GM19035 (cell line): ENCODE results near the gene TFIP11.
"Not testable (repeated sequence)": the region's sequence is repeated elsewhere in the genome, so short reads cannot be mapped to it uniquely, and the experiment has no call there.

Experiments used
- ATAC-seq: cut with Tn5 transposase; IDR thresholded peaks from one replicate; pipeline ENCODE4 v1.9.1; 2021; ENCODE audit not compliant: unreplicated experiment

The TFIP11 gene

DNA sequence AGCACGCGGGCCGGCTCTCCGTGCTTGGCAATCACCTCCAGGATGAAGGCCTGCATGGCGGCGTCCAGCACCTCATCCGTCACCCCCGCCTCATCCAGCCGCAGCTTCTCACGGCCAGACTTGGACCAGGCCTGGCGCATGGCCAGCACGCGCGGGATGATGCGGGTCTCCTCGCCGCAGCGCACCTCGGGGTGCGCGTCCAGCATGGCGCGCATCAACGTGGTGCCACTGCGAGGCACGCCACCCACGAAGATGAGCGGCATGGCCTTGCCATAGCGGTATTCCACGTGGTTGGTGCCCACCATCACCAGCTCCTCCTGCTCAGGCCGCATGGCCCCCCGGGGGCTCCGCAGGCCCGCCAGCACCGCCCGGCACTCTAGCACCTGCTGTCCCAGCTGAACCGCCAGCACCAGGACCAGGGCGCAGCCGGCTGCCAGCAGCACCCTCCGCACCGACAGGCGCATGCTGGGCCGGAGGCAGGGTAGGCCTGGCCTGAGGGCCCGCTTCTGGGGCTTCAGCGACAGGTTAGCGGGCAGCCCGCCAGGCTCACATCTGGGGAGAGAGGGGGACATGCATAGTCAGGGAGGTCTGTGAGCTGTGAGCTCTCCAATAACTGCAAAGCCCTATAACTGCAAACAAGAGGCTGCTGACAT lies 29.0 kb upstream of the TFIP11 start:
- ATAC-seq: no peak

DNA sequence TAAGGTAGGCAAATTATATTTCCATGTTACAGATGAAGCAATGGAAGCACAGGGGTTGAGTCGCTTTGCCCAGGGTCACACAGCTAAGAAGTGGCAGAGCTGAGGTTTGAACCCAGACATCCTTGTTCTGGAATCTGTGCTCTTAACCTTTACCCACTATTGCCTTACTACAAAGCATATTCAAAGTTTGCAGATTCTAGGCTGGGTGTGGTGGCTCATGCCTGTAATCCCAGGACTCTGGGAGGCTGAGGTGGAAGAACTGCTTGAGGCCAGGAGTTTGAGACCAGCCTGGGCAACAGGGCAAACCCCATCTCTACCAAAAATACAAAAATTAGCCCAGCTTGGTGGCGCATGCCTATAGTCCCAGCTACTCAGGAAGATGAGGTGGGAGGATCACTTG lies 27.8 kb upstream of the TFIP11 start:
- no peak for ATAC-seq

DNA sequence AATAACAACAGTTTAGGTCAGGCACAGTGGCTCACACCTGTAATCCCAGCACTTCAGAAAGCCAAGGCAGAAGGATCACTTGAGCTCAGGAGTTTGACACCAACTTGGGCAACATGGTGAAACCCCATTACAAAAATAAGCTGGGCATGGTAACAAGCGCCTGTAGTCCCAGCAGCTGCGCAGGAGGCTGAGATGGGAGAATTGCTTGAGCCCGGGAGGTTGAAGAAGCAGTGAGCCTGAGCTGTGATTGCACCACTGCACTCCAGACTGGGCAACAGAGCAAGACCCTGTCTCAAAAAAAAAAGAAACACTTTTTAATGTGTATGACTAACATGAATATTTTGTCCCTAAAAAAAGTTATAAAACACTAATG lies 24.5 kb upstream of the TFIP11 start:
- ATAC-seq: no peak

DNA sequence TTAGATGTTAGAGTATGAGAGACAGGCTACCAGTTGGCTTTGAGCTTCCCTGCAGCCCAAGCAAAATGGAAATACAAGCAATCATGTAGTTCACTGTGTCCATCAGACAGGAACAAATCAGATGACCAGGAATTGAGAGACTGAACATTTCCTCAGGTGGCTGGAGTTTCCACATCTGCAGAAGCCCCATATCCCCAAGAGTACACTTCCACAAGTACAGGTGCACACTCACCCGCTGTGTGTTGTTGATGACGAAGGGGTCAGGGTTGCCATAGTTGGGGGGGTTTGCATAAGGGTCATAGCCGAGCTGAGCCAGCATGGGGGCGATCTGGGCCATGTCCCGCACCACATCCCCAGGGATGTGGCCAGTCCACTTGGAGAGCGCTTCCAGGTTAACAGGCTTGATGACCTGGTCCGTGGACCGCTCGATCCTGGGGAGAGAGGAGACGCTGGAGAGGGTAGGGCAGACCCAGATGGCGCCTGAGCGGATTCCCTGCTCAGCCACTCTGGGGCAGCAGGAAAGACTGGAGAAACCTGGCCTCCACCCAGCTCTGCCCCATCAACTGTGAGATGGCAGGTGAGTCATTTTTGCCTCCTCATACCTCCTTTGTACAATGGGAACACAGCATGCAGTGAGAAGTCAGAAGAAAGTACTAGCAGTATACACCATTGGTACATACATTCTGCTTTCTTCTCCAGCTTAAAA lies 23.9 kb upstream of the TFIP11 start:
- ATAC-seq: no peak

DNA sequence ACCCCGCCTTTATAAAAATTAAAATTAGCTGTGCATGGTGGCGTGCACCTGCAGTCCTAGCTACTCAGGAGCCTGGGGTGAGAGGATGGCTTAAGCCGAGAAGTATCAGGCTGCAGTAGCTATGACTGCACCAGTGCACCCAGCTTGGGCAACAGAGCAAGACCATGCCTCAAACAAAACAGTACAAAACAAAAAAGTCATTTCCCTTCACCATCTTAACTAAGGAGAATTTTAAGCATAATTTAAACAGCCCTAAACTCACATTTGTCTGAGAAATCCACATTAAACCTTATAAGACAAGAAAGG lies 23.3 kb upstream of the TFIP11 start:
- no peak for ATAC-seq

DNA sequence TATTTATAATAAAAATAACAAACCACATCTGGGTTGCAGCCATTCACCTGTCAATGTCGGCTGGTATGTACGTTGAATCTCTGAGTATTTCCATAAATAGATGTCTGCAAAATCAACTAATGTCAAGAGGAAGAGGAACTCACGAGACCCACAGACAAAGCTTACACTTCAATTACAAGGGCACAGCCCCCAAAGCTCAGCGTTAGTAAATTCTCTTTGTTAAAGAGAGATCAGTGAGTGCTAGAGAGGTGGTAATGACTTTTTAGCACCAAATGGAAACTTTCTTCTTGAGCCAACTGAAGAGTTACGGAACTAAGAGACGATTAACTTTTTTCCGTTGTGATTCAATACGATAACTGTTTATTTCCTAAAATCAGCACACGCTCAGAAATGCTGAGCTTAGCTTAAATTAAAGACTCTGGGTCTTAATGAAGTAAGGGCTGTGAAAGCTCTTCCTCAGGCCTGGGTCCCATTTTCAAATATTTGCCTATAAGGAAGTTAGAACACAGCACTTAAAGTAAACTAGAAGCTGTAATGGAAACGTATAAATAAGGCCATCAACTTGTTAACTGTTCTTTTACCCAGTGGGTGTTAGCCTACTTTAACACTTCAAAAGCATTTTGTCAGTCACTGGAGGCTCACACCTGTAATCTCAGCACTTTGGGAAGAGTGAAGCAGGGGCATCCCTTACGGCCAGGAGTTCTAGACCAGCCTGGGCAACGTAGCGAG lies 22.8 kb upstream of the TFIP11 start:
- no peak for ATAC-seq

DNA sequence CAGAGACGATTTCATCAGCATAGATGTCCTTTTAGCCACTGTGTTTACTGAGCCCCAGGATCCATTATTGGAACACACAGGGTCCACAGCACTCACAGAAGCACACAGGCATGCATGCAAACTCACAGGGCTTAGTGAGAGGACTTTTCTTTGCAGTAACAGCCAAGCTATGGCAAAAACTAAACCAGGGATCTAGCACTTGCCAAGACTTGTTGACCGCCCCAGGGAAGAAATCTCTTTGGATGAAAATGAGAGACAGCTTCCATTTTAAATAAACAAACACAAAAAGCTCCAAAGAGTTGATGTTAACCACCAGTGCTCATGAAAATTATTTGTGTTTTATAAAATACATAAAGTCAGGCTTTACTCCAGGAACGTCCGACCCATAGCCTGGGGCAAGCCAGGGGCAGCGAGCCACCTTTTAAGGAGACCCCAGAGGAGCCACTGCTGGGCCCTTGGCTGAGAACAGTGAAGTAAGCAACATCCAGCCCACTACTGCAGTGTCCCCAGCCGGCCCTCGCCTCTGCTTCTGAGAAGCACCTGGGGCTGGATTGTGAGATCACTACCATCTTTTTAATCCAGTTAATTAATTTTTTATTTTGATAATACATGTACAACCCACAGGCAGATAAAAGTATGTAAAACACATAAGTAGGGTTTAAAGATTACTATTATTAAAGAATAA lies 22.0 kb upstream of the TFIP11 start:
- ATAC-seq: no peak

DNA sequence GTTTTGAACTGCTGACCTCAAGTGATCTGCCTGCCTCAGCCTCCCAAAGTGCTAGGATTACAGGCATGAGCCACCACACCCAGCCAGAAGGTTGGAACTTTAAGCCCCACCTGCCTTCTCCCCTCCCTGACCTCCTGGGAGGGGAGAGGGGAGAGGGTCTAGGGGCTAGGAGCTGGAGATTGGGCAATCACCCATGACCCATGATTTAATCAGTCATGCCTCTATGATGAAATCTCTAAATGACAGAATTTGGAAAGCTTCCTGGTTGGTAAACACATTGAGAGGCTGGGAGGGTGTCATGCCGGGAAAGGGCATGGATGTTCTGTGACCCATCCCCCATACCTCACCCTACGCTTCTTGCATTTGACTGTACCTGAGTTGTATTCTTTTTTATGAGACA lies 17.1 kb upstream of the TFIP11 start:
- no peak for ATAC-seq

DNA sequence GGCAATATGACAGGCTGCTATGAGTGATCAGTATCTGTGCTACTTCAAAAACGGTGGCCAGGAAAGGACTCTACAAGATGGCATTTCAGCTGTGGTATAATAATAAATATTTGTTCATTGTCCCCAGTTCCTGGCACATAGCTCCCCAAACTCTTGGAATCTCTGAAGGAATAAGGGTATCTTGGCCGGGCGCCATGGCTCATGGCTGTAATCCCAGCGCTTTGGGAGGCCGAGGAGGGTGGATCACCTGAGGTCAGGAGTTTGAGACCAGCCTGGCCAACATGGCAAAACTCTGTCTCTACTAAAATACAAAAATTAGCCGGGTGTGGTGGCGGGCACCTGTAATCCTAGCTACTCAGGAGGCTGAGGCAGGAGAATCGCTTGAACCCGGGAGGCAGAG lies 16.2 kb upstream of the TFIP11 start:
- ATAC-seq: not testable (repeated sequence)

DNA sequence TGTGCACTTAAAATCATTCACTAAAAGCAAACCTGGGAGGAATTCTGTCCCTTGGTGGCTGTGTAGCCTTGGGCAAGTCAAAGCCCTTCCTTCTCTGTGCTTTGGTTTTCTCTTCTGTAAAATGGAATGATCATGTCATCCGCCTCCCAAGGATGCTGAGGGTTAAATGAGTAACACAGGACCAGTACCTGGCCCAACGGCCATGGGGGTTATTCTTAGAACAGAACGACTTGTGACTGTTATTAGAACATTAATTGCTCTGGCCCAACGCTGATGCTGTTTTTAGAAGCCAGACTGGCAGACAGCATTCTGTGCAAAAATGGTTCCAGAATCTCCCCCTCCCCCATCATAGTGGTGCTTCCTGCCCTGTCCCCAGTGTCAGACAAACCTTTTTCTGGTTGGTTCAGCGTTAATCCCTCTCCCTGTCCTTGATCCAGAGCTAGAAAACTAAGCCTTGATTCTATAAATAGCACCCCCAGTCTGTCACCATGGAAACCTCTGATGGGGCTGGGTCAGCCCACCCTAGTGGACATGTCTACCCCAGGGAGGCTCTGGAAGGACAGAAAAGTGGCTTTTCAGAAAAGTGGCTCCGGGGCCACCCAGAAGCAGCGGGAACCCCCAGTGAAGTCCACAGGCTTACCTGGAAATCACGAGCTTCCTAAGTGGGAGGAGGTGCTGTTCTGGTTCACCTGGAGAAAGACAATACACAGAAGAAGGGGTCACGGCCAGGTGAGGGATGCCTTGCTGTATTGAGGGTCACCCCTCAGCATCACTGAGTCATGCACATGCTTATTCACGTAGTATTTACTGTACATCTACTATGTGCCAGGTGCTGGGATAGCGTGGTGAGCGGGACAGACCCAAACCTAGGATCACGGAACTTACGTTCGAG lies 15.5 kb upstream of the TFIP11 start:
- ATAC-seq: no peak

DNA sequence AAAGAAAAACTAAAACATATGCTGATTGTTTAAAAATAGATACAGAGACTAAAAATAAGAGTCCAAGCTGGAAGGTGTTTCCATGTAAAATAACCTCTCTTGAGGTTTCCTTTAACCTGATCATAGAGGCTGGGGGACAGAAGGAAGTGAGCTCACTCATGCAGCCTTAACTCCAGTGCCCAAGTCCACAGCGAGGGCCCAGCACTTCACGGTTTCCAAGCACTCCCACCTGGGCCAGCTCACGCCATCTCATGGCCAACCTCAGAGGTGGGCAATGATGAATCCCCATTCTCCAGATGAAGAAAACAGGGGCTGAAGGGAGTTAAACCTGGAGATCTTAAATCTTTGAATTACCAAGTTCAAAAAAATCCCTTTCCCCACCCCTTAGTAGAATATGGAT lies 14.9 kb upstream of the TFIP11 start:
- ATAC-seq: no peak

DNA sequence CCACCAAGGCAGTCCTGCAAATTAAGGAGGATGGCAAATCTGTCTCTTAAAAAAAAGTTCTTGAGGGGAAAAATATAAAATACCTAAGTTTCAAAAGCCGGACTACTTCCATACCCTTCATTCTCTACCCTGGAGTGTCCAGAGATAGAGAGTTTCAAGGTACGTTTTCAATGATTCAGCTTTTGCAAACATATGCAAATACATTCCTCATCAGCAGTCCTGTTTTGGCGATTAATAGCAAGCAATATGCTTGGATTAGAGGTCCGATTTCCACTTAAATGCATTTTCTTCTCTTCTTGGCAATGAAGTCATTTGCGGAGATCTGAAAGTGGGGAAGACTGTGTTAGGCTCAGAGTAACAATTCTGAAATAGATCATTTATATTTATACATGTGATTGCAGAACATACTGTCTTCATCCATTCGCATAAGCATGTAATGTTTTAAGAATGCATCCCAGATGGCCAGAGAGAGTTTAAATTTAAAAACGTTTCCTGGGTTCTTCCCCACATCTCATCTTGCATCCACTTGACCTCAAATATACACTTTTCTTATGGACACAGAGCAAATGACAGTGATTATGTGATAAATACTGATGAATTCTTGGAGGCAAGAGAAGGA lies 13.8 kb upstream of the TFIP11 start:
- ATAC-seq: no peak

DNA sequence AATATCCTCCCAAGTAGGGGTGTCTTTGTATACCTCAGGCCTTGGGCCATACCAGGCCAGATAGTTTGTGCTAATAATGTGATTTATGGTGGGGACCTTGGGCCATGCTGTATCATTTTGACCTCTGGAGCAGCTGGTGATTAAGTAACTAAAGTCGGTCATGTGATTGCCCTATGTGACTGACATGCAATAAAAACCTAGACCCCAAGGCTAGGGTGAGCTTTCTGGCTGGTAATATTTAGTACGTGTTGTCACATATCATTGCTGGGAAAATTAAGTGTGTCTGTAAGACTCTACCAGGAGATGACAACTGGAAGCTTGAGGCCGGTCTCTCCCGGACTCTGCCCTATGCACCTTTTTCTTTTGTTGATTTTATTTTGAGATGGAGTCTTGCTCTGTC lies 12.6 kb upstream of the TFIP11 start:
- no peak for ATAC-seq

DNA sequence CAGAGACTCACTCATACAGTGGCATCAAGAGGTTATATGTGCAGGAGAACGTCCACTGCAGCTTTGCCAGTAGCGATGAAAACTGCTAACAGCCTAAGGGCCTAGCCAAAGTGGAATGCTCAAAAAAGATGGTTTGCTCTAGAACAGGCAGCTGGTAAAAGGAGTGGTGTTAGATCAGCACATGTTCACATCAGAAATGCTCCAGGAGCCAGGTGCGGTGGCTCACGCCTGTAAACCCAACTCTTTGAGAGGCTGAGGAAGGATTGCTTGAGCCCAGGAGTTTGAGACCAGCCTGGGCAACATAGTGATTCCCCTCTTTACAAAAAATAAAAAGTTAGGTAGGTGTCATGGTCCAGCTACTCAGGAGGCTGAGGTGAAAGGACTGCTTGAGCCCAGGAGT lies 10.3 kb upstream of the TFIP11 start:
- no peak for ATAC-seq

DNA sequence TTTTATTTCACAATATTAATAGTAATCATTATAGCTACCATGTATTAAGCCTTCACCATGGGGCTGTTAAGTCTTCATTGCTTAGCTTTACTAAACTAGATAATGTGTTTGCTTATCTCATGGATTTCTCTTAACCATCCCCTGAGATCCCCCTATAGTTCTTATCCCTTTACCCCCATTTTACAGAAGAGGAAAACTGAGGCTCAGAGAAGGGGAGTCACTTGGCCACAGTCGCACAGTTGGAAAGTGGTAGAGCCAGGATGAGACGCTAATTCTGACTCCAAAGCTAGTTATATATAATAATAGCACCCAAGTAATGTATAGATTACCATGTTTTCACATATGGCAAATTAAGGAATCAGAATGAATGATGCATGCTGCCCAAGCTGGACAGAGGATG lies 9.7 kb upstream of the TFIP11 start:
- ATAC-seq: no peak

DNA sequence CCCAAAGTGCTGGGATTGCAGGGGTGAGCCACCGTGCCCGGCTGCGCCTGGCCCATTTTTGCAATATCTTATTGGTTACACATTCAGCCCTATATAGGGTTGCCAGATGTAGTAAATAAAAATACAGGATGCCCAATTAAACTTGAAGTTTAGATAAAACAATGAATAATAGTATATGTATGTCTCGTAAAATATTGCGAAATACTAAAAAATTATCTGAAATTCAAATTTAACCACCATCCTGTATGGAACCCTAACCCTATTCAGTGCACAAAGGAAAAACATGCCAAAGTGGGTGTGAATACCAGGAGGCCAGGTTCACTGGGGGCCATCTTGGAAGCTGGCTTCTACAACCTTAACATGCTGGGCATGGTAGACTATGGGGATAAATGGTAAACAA lies 5.2 kb upstream of the TFIP11 start:
- no peak for ATAC-seq

DNA sequence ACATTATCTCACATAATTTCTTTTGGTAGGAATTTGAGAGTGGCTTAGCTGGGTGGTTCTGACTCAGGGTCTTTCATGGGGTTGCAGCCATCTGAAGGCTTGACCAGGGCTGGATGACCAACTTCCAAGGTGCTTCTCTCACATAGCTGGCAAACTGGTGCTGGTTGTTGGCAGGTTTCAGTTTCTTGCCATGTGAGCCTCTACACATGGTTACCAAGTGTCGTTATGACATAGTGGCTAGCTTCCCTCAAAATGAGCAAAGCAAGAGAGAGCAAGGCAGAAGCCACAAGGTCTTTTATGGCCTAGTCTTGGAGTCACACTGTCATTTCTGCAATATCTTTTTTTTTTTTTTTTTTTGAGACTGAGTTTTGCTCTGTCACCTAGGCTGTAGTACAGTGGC lies 4.2 kb upstream of the TFIP11 start:
- ATAC-seq: no peak

DNA sequence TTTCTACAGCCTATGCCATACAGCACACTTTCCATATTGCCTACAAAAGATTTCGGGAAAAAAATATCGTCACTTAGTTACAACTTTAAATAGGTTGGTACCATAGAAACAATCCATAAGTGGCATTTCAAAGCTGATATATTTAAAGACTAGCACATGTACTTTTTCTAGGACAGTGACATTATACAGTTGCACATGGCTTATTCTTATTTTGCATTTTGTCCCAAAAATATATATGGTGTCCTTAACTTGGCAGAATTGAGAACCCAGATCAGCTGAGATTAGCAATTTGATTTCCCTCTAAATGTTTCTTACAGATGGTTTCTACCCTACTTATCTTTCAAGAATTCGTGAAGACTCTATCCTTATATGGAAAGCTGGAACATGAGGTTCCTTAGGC lies 3.7 kb upstream of the TFIP11 start:
- no peak for ATAC-seq

DNA sequence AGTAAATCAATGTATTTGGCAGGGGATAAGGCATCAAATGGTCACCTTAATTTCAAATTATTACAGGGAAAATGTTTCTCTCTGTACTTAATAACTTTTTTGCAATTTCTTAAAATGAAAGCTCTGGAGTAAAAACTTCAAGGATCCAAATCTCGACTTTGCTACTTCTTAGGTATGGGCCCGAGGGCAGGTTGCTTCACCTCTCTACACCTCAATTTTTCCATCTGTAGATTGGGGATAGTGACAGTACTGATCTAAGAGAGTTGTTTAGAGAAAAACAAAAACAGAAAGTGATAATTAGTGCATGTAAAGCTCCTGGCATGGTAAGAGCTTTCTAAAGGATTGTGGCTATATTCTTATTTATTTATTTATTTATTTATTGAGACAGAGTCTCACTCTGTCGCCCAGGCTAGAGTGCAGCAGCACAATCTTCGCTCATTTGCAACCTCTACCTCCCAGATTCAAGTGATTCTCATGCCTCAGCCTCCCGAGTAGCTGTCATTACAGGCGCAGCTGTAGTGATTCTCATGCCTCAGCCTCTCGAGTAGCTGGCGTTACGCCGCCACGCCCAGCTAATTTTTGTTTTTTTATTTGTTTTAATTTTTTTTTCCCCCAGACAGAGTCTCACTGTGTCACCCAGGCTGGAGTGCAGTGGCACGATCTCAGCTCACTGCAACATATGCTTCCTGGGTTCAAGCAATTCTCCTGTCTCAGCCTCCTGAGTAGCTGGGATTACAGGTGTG lies 2.3 kb upstream of the TFIP11 start:
- ATAC-seq: no peak

DNA sequence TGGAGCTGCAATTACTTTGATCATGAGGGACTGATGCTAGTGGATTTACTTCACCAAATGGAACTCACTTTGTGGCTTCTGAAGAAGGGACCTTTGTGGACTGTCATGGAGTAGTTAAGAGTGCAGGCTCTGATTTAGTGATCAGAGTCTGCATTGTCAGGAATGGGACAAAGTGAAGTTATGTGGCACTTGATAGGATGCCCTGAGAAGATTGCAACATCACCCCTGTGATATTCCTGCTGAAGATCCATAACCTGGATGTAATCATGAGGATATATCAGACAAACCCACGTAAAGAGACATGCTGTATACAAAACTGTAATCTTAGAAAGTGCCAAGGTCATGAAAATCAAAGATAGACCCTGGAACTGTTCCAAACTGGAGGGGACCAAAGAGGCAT lies 1.6 kb upstream of the TFIP11 start:
- no peak for ATAC-seq
